Nephron (organoid): ENCODE results near the gene RAPGEF1.

Experiments
- H3K27ac Mint-ChIP-seq, 3 experiments: 2 replicates each; pipeline ENCODE4 v1.8.0; 2020; ENCODE audit warnings: mixed read lengths in 3 of 3, mild to moderate bottlenecking in 2 of 3, moderate library complexity in 1 of 3
- H3K27me3 Mint-ChIP-seq: 2 replicates; pipeline ENCODE4 v1.8.0; 2021; ENCODE audit warnings: low read depth, mild to moderate bottlenecking, moderate library complexity, mixed read lengths
- H3K36me3 Mint-ChIP-seq: 2 replicates; pipeline ENCODE4 v1.8.0; 2020; ENCODE audit warnings: low read depth, mixed read lengths
- H3K4me1 Mint-ChIP-seq: 2 replicates; pipeline ENCODE4 v1.8.0; 2020; ENCODE audit warnings: mixed read lengths
- H3K4me3 Mint-ChIP-seq, 3 experiments: 2 replicates each; pipeline ENCODE4 v1.8.0; 2020; ENCODE audit warnings: mild to moderate bottlenecking in 3 of 3, mixed read lengths in 3 of 3, moderate library complexity in 2 of 3
- H3K9me3 Mint-ChIP-seq: 2 replicates; pipeline ENCODE4 v1.8.0; 2020; ENCODE audit warnings: mixed read lengths
- CTCF ChIP-seq, 3 experiments: fragments of 200-600 bp; sonication (generic); IDR thresholded peaks; one replicate each; pipeline ENCODE4 v1.5.0; 2021; ENCODE audit warnings: antibody characterized with exemption in 3 of 3; ENCODE audit not compliant: unreplicated experiment in 3 of 3

The RAPGEF1 gene

GRCh38 chr9:131745610-131746009 is 5.7 kb upstream of the RAPGEF1 start:
- no peaks in the 10 kb centered on the region for H3K36me3 Mint-ChIP-seq
- peaks cover 7% of the 10 kb centered on the region for H3K27me3 Mint-ChIP-seq
- no peak overlapping the region for H3K4me3 Mint-ChIP-seq
- no peaks in the 10 kb centered on the region for H3K9me3 Mint-ChIP-seq
- TF ChIP-seq CTCF (IDR thresholded peaks at IDR 0.05; ENCODE audit: unreplicated experiment in 3 of 3) = no peak
- no peaks in the 10 kb centered on the region for H3K4me1 Mint-ChIP-seq
- no peak overlapping the region for H3K27ac Mint-ChIP-seq

- Mint-ChIP-seq H3K27me3 (peaks cover 6% of the 10 kb centered on the region), H3K9me3 (no peaks in the 10 kb centered on the region), H3K27ac (no peak overlapping the region), H3K4me1 (no peaks in the 10 kb centered on the region), H3K4me3 (no peak overlapping the region), H3K36me3 (no peaks in the 10 kb centered on the region)
- TF ChIP-seq CTCF (IDR thresholded peaks at IDR 0.05; ENCODE audit: unreplicated experiment in 3 of 3) = no peak
Observed at GRCh38 chr9:131744720-131745201, 4.9 kb upstream of the RAPGEF1 start.

GRCh38 chr9:131744171-131744719 is 4.4 kb upstream of the RAPGEF1 start:
- Mint-ChIP-seq H3K4me3 (no peak overlapping the region), H3K36me3 (no peaks in the 10 kb centered on the region), H3K27me3 (peaks cover 3% of the 10 kb centered on the region)

GRCh38 chr9:131743501-131743900 is 3.6 kb upstream of the RAPGEF1 start:
- TF ChIP-seq CTCF (IDR thresholded peaks at IDR 0.05; ENCODE audit: unreplicated experiment in 3 of 3) = no peak
- no peak overlapping the region for H3K27ac Mint-ChIP-seq
- peak overlapping the region in 1 of 3 experiments; percentile 82 for H3K4me3 Mint-ChIP-seq
- peaks cover 3% of the 10 kb centered on the region for H3K27me3 Mint-ChIP-seq
- no peaks in the 10 kb centered on the region for H3K9me3 Mint-ChIP-seq
- H3K4me1 Mint-ChIP-seq = peaks cover 7% of the 10 kb centered on the region
- H3K36me3 Mint-ChIP-seq = no peaks in the 10 kb centered on the region

More at GRCh38 chr9:131744171-131744719, 4.4 kb upstream of the RAPGEF1 start:
- Mint-ChIP-seq H3K27ac (no peak overlapping the region), H3K4me1 (no peaks in the 10 kb centered on the region), H3K9me3 (no peaks in the 10 kb centered on the region)
- no peak for TF ChIP-seq CTCF (IDR thresholded peaks at IDR 0.05; ENCODE audit: unreplicated experiment in 3 of 3)

- no peak for TF ChIP-seq CTCF (IDR thresholded peaks at IDR 0.05; ENCODE audit: unreplicated experiment in 3 of 3)
- Mint-ChIP-seq H3K36me3 (no peaks in the 10 kb centered on the region), H3K9me3 (no peaks in the 10 kb centered on the region), H3K4me3 (peak overlapping the region; percentile 31 to 82 (median 62)), H3K4me1 (peaks cover 9% of the 10 kb centered on the region), H3K27ac (peak overlapping the region in 1 of 3 experiments; percentile 35), H3K27me3 (peaks cover 3% of the 10 kb centered on the region)
Observed at GRCh38 chr9:131743096-131743495, 3.2 kb upstream of the RAPGEF1 start.

GRCh38 chr9:131740898-131741297 is 1.0 kb upstream of the RAPGEF1 start:
- no peak for TF ChIP-seq CTCF (IDR thresholded peaks at IDR 0.05; ENCODE audit: unreplicated experiment in 3 of 3)
- no peaks in the 10 kb centered on the region for H3K9me3 Mint-ChIP-seq
- H3K4me1 Mint-ChIP-seq = peaks cover 24% of the 10 kb centered on the region
- H3K27ac Mint-ChIP-seq = peak overlapping the region in 1 of 3 experiments; percentile 30
- H3K4me3 Mint-ChIP-seq = peak overlapping the region; percentile 72 to 81 (median 77)
- peaks cover 3% of the 10 kb centered on the region for H3K27me3 Mint-ChIP-seq
- H3K36me3 Mint-ChIP-seq = peaks cover 4% of the 10 kb centered on the region
